Tibial artery (tissue), 4 donors: ENCODE measurements around the gene SPRING1.
A peak's percentile ranks its signal among the peaks of the same experiment; 100 is the strongest.

Experiments
- DNase-seq, 2 donors: peaks; one replicate each; pipeline ENCODE4 v3.0.0-alpha.2; 2019
- H3K27ac ChIP-seq, 2 donors: fragments of 200-600 bp; sonication (generic) in 1 of 2; 1 replicate in 1 of 2; 2 replicates in 1 of 2; pipeline ENCODE4 v1.5.1; 2018 to 2019; ENCODE audit warnings: mild to moderate bottlenecking in 1 of 2
- H3K27me3 ChIP-seq, 2 donors: fragments of 200-600 bp; sonication (generic) in 1 of 2; one replicate each; pipeline versions ENCODE4 v1.5.1 to v1.6.0; 2016 to 2019
- H3K36me3 ChIP-seq, 3 donors: fragments of 200-600 bp; sonication (generic) in 2 of 3; one replicate each; pipeline ENCODE4 v1.5.1; 2016 to 2019; ENCODE audit warnings: mild to moderate bottlenecking in 2 of 3
- H3K4me1 ChIP-seq, 4 donors: fragments of 200-600 bp; sonication (generic) in 2 of 4; 1 replicate in 3 of 4; 2 replicates in 1 of 4; pipeline ENCODE4 v1.5.1; 2016 to 2019
- H3K4me3 ChIP-seq, 2 donors: fragments of 200-600 bp; sonication (generic) in 1 of 2; 1 replicate in 1 of 2; 2 replicates in 1 of 2; pipeline ENCODE4 v1.5.1; 2018 to 2019; ENCODE audit warnings: mild to moderate bottlenecking in 2 of 2
- H3K9me3 ChIP-seq, 3 donors: fragments of 200-600 bp; sonication (generic) in 1 of 3; one replicate each; pipeline ENCODE4 v1.5.1; 2016 to 2019
- CTCF ChIP-seq, 2 experiments: fragments of 200-600 bp in 1 of 2; fragments of 450-650 bp in 1 of 2; IDR thresholded peaks; one replicate each; pipeline ENCODE4 v1.5.1; 2017 to 2019; ENCODE audit warnings: antibody characterized with exemption in 2 of 2, mild to moderate bottlenecking in 1 of 2, moderate library complexity in 1 of 2
- intact Hi-C: fragments of 100-400 bp; cut with DNase I; formaldehyde crosslinking; loops from one replicate; pipeline ENCODE4 v1.15.0; 2023; ENCODE audit warnings: low total_unique reads

The SPRING1 gene, protein sequence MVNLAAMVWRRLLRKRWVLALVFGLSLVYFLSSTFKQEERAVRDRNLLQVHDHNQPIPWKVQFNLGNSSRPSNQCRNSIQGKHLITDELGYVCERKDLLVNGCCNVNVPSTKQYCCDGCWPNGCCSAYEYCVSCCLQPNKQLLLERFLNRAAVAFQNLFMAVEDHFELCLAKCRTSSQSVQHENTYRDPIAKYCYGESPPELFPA

GRCh38 chr12:116737774-116738657 lies at the start of gene SPRING1, which contains the start of gene RNFT2:
Gene SPRING1, minus strand, starts transcription at chr12:116738069. Its CDS starts 169 bp downstream, at chr12:116737900.
Gene RNFT2, plus strand, starts transcription at chr12:116738315. Its CDS starts 2,183 bp downstream, at chr12:116740498.
- Histone ChIP-seq H3K4me3 (peak within 1 kb of the TSS; percentile 94 to 96), H3K9me3 (no peaks in the 10 kb centered on the region), H3K4me1 (peaks cover 5 to 18% (median 11%) of the 10 kb centered on the region in 4 donors), H3K27ac (peak within 1 kb of the TSS; percentile 73 to 79), H3K36me3 (peaks cover 0 to 20% (median 3%) of the 10 kb centered on the region in 3 donors), H3K27me3 (no peaks in the 10 kb centered on the region)
- DNase-seq: peak; percentile 99 to 100
- intact Hi-C loops: loop anchor here (10.0 kb wide), 2 partner anchors 77 to 127 kb away; no protein-coding TSS in a partner anchor
- peak in 1 of 2 experiments; percentile 13 for TF ChIP-seq CTCF (IDR thresholded peaks at IDR 0.05)

DNA sequence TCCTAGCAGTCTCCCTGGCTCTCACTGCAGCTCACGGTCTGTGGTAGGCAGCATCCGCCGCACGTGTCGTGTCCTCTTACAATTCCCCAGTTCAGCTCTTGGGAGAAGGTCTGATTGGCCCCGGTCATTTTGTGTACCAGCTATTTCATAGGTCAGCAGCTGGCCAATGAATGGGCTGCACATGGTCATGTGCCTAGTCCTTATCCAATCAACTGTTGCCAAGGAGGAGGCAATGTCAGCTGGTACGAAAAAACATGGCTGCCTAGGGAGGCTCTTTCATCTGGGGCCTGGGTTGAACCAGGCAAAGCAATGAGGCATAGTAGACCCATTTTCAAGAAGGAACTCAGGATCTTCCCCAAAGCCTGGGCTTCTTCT lies 46.4 kb upstream of the SPRING1 start:
- H3K27me3 ChIP-seq: no peaks in the 10 kb centered on the region
- H3K9me3 ChIP-seq: no peaks in the 10 kb centered on the region
- intact Hi-C loops: no loop called here
- TF ChIP-seq CTCF (IDR thresholded peaks at IDR 0.05): no peak
- H3K36me3 ChIP-seq: peaks cover 0 to 8% (median 0%) of the 10 kb centered on the region in 3 donors
- no peaks in the 10 kb centered on the region for H3K4me1 ChIP-seq
- no peak overlapping the region for H3K4me3 ChIP-seq
- DNase-seq: no peak
- no peak overlapping the region for H3K27ac ChIP-seq

GRCh38 chr12:116783525-116784237 lies 45.8 kb upstream of the SPRING1 start:
- no peaks in the 10 kb centered on the region for H3K27me3 ChIP-seq
- intact Hi-C loops: no loop called here
- no peak for DNase-seq
- no peak for TF ChIP-seq CTCF (IDR thresholded peaks at IDR 0.05)
- H3K4me3 ChIP-seq: no peak overlapping the region
- no peaks in the 10 kb centered on the region for H3K4me1 ChIP-seq
- no peak overlapping the region for H3K27ac ChIP-seq
- H3K36me3 ChIP-seq: peaks cover 0 to 10% (median 0%) of the 10 kb centered on the region in 3 donors
- H3K9me3 ChIP-seq: no peaks in the 10 kb centered on the region

DNA sequence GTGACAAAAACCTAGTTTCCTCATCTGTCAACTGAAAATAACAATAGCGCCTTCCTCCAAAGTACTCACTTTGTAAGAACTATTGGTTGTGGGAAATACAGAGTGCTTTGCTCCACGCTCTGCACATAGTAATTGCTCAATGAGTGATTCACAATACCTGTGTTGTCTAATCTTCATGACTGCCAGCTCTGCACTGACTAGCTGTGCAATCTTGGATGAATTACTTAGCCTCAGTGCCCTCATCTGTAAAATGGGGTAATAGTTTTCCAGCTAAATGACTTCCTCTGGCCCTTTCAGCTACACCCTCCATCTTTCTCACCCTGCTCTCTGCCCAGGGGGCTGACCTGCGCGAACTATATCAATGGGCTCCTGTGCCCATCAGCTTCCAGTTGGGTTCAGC lies 43.1 kb upstream of the SPRING1 start:
- no peaks in the 10 kb centered on the region for H3K27me3 ChIP-seq
- no peak for DNase-seq
- H3K27ac ChIP-seq: no peak overlapping the region
- H3K36me3 ChIP-seq: peaks cover 0 to 10% (median 0%) of the 10 kb centered on the region in 3 donors
- H3K9me3 ChIP-seq: no peaks in the 10 kb centered on the region
- H3K4me3 ChIP-seq: no peak overlapping the region
- intact Hi-C loops: no loop called here
- TF ChIP-seq CTCF (IDR thresholded peaks at IDR 0.05): no peak
- H3K4me1 ChIP-seq: no peaks in the 10 kb centered on the region

GRCh38 chr12:116779597-116779996 lies 41.7 kb upstream of the SPRING1 start:
- Histone ChIP-seq H3K27ac (no peak overlapping the region), H3K4me1 (no peaks in the 10 kb centered on the region), H3K9me3 (no peaks in the 10 kb centered on the region), H3K27me3 (no peaks in the 10 kb centered on the region), H3K4me3 (no peak overlapping the region), H3K36me3 (peaks cover 0 to 10% (median 0%) of the 10 kb centered on the region in 3 donors)
- TF ChIP-seq CTCF (IDR thresholded peaks at IDR 0.05): no peak
- no peak for DNase-seq
- intact Hi-C loops: no loop called here
